Peyer's patch (tissue), 4 donors: ENCODE measurements around the gene KCNG1. TPM values are rescaled to one million over a fixed set of nuclear protein-coding genes. Genes with fewer than 3 reads are reported as not detected.

ENCODE experiments used
- DNase-seq, 3 donors: peaks; one replicate each; pipeline ENCODE4 v3.0.0-alpha.2; 2017 to 2019
- H3K27ac ChIP-seq, 4 donors: fragments of 200-600 bp; sonication (generic); one replicate each; pipeline ENCODE4 v1.5.1; 2016 to 2019
- H3K27me3 ChIP-seq, 2 donors: fragments of 200-600 bp; sonication (generic); one replicate each; pipeline ENCODE4 v1.5.1; 2019
- H3K36me3 ChIP-seq, 3 donors: fragments of 200-600 bp; sonication (generic); one replicate each; pipeline ENCODE4 v1.5.1; 2016 to 2019
- H3K4me1 ChIP-seq, 4 donors: fragments of 200-600 bp; sonication (generic); one replicate each; pipeline ENCODE4 v1.5.1; 2016 to 2019
- H3K4me3 ChIP-seq, 4 donors: fragments of 200-600 bp; sonication (generic); 1 replicate in 3 of 4; 2 replicates in 1 of 4; pipeline ENCODE4 v1.5.1; 2016 to 2019; ENCODE audit warnings: mild to moderate bottlenecking in 1 of 4
- H3K9me3 ChIP-seq, 4 donors: fragments of 200-600 bp; sonication (generic); one replicate each; pipeline ENCODE4 v1.5.1; 2016 to 2019; ENCODE audit warnings: mild to moderate bottlenecking in 1 of 4
- POLR2A ChIP-seq, 2 donors: fragments of 450-650 bp; IDR thresholded peaks; one replicate each; pipeline ENCODE4 v1.5.1; 2017; ENCODE audit warnings: antibody characterized with exemption in 2 of 2, mild to moderate bottlenecking in 2 of 2, moderate library complexity in 2 of 2
- total RNA-seq, 4 donors: library from RNA; depleted of rRNA; stranded (reverse); fragments of >200 nt; gene quantifications; one replicate each; pipeline ENCODE4 v1.1.0, GENCODE V29; 2016
- TF ChIP-seq, protein P1 (sequence below), 6 experiments: fragments of 450-650 bp in 4 of 6; fragments of 200-600 bp in 2 of 6; sonication (generic) in 1 of 6; IDR thresholded peaks; one replicate each; pipeline ENCODE4 v1.5.1; 2017 to 2019; ENCODE audit warnings: antibody characterized with exemption in 6 of 6, mild to moderate bottlenecking in 3 of 6, moderate library complexity in 1 of 6

The KCNG1 gene
- total RNA-seq, 4 donors from 2014 or later, result 3.7 to 33.9 (median 17.7) TPM; not detected in 1

DNA sequence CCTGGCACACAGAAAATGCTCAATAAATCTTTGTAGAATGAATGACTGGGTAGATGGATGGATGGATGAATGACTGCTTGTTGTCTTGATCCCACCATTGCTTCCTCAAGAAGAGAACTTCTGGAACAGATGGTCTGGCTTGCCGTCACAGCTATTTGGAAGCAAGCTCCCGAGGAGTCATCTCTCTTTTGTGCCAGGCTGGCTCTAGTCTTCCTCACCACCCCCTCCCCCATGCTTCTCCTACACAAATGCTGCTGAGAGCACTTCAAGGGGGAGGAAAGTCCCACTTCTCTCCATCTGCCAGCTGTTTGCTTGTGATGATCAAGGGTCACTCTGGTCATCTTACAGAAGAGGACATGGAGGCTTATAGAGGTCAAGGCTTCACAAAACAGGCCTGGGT lies 11.6 kb upstream of the KCNG1 start:
- DNase-seq, result no peak
- Histone ChIP-seq H3K9me3 (no peaks in the 10 kb centered on the region), H3K4me1 (no peaks in the 10 kb centered on the region), H3K27ac (no peak overlapping the region), H3K27me3 (no peaks in the 10 kb centered on the region), H3K36me3 (no peaks in the 10 kb centered on the region), H3K4me3 (no peak overlapping the region)
- TF ChIP-seq POLR2A (IDR thresholded peaks at IDR 0.05), result no peak
- TF ChIP-seq, protein P1, sequence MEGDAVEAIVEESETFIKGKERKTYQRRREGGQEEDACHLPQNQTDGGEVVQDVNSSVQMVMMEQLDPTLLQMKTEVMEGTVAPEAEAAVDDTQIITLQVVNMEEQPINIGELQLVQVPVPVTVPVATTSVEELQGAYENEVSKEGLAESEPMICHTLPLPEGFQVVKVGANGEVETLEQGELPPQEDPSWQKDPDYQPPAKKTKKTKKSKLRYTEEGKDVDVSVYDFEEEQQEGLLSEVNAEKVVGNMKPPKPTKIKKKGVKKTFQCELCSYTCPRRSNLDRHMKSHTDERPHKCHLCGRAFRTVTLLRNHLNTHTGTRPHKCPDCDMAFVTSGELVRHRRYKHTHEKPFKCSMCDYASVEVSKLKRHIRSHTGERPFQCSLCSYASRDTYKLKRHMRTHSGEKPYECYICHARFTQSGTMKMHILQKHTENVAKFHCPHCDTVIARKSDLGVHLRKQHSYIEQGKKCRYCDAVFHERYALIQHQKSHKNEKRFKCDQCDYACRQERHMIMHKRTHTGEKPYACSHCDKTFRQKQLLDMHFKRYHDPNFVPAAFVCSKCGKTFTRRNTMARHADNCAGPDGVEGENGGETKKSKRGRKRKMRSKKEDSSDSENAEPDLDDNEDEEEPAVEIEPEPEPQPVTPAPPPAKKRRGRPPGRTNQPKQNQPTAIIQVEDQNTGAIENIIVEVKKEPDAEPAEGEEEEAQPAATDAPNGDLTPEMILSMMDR (IDR thresholded peaks at IDR 0.05), result no peak

DNA sequence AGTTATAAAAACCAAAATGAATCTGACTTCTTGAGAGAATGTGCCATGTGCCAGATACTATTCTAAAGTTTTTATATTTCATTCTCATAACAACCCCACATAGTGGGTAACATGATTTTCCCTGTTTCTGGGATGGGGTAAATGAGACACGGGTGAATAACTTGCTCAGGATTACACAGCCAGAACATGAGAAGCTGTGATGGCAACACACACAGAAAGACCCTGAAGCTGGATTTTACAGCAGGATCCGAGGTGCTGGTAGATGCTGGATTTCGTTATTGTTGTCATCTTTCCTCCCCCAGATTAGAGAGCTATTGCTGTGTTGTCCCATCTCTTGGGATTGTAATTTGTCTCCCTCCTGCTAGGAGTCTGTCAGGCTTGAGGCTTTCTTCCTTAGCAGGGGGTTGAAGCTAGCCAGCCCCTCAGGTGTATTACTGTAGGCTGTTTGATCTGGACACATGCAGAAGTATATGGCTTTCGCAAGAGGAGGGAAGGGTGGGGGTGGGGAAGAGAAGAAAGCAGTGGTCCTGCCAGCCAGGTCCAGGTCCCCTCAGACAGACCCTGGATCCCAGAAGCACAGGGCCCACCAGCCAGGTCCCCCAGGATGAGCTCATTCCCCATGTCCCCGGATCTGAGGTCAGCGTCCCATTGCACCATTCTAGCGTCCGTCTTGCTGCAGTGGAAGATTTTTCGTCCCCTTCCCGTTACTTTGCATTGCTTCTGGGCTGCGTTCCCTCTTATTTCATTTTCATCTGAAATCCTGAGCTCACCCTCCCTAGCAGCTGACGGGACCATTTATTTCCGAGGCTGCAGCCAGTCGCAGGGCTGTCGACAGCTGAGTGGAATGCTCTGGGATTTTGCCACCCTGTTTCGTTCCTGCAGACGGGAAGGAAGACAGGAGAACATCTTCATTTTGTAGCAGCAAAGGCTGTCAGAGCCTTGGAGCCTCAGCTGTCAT lies 7.3 kb upstream of the KCNG1 start:
- no peak for DNase-seq
- Histone ChIP-seq H3K4me1 (no peaks in the 10 kb centered on the region), H3K9me3 (no peaks in the 10 kb centered on the region), H3K27ac (no peak overlapping the region), H3K4me3 (no peak overlapping the region), H3K36me3 (no peaks in the 10 kb centered on the region), H3K27me3 (peaks cover 0 to 5% of the 10 kb centered on the region in 2 donors)
- TF ChIP-seq, protein P1 (IDR thresholded peaks at IDR 0.05), result no peak
- TF ChIP-seq POLR2A (IDR thresholded peaks at IDR 0.05), result no peak

DNA sequence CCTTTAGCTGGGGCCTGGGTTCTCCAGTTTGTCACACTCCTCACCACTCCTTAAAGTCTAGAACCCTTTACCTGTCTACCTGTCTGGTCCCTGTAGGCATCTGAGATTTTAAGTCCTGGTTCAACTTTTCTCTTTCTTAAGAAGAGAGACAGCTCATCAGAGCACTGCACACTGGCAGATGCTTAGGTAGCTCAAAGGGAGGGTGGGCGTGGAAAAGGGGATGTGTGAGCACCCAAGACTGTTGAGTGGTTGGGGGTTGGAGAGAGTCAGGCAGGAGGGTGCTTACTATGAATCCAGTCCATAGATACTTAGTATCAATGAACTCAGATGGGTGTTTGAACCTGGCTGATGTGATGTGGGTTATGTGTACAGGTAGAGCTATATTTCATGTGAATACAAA lies 6.6 kb upstream of the KCNG1 start:
- Histone ChIP-seq H3K4me3 (no peak overlapping the region), H3K27ac (no peak overlapping the region), H3K27me3 (peaks cover 0 to 5% of the 10 kb centered on the region in 2 donors), H3K36me3 (no peaks in the 10 kb centered on the region), H3K9me3 (no peaks in the 10 kb centered on the region), H3K4me1 (no peaks in the 10 kb centered on the region)
- DNase-seq, result no peak
- TF ChIP-seq POLR2A (IDR thresholded peaks at IDR 0.05), result no peak

DNA sequence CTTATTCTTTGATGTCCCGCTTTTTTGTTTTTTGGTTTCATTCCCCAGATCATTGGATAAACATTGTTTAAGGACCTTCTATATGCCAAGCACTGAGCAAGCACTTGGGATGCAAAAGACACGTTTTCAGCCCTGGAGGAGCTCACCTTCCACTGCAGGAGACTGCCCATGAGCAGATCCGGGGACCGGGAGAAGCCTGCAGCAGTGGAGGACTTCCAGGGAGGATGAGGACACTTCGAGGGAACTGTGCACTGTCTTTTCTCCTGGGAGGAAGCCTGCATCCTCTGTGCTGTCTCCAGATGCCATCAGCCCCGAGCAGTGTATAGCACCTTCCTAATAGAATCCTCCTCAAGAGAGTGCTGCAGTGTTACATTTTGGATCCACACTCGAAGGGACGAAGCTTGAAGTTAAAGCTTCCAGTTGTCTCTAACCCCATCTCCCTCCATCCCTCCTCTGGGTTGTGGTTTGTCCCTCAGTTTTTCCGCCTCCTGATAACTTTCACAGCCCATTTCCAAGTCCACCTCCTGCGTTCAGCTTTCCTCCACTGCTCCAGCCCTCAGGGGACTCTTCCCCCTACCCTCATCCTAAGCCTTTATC lies 5.8 kb upstream of the KCNG1 start:
- no peak for DNase-seq
- Histone ChIP-seq H3K27ac (no peak overlapping the region), H3K4me1 (peaks cover 0 to under 1% (median under 1%) of the 10 kb centered on the region in 4 donors), H3K9me3 (no peaks in the 10 kb centered on the region), H3K4me3 (no peak overlapping the region), H3K36me3 (no peaks in the 10 kb centered on the region), H3K27me3 (peaks cover 0 to 5% of the 10 kb centered on the region in 2 donors)
- no peak for TF ChIP-seq POLR2A (IDR thresholded peaks at IDR 0.05)
- TF ChIP-seq, protein P1 (IDR thresholded peaks at IDR 0.05), result no peak

DNA sequence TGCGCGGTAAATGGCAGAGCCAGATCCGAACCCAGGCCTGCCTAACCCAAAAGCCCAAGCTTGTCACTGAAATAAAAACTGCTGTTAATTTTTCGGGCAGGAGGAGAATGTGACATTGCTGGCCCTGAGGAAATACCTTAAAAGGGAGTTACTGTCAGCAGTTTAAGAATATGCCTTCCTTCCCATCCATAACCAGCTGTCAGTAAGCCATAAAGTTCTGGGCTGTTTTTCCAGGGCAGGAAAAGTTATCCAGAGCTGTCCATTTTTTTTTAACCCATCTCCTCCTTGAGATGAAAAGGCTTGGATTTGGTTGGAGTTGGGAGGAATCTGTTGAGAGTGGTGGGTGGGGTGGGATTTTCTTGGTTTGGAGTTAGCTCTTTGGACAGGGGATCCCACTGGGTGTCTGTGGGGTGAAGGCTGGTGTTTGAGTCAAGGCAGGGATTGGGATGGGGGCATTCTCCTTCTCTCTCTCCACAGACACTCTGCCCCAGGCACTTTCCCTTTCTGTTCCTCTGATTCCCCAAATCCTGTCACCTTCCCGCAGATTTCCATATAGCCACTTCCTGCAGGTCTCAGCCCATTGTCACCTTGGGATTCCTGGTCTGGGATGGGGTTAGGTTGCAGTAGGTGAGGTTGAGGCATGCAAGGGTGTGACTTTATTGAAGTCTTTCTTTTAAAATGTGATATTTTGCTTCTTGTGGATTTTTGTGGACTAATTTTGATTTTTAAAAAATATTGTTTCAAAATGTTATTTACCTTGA lies 4.3 kb upstream of the KCNG1 start:
- no peak for TF ChIP-seq POLR2A (IDR thresholded peaks at IDR 0.05)
- TF ChIP-seq, protein P1 (IDR thresholded peaks at IDR 0.05), result no peak
- no peak overlapping the region for H3K4me3 ChIP-seq
- no peaks in the 10 kb centered on the region for H3K9me3 ChIP-seq
- no peak overlapping the region for H3K27ac ChIP-seq
- peaks cover 0 to 10% of the 10 kb centered on the region in 2 donors for H3K27me3 ChIP-seq
- peaks cover 0 to 13% (median 6%) of the 10 kb centered on the region in 4 donors for H3K4me1 ChIP-seq
- no peak for DNase-seq
- H3K36me3 ChIP-seq, result no peaks in the 10 kb centered on the region
